Endodermal cell (in vitro differentiated cells): ENCODE results near the gene CCDC69. TPM values are rescaled to one million over a fixed set of nuclear protein-coding genes. Genes with fewer than 3 reads are reported as not detected.

Experiments used
- DNase-seq: peaks from one replicate; pipeline ENCODE4 v3.0.0-alpha.2; 2017
- H3K27ac ChIP-seq: 2 replicates; pipeline ENCODE4 v1.5.1; 2013; ENCODE audit warnings: mild to moderate bottlenecking, low read depth, low read length, moderate library complexity
- H3K27me3 ChIP-seq: 2 replicates; pipeline ENCODE4 v1.6.1; 2013; ENCODE audit warnings: mild to moderate bottlenecking, low read length, moderate library complexity; ENCODE audit not compliant: insufficient read depth, control insufficient read depth, poor library complexity, severe bottlenecking
- H3K36me3 ChIP-seq: 2 replicates; pipeline ENCODE4 v1.7.0; 2013; ENCODE audit warnings: mild to moderate bottlenecking, low read length, moderate library complexity; ENCODE audit not compliant: control insufficient read depth, insufficient read depth
- H3K4me1 ChIP-seq: one replicate; pipeline ENCODE4 v1.7.0; 2013; ENCODE audit warnings: low read length; ENCODE audit not compliant: control insufficient read depth, insufficient read depth
- H3K4me3 ChIP-seq: 2 replicates; pipeline ENCODE4 v1.5.1; 2013; ENCODE audit warnings: mild to moderate bottlenecking, low read length, moderate library complexity
- H3K9ac ChIP-seq: 2 replicates; pipeline ENCODE4 v1.6.1; 2013; ENCODE audit warnings: mild to moderate bottlenecking, low read length, moderate library complexity; ENCODE audit not compliant: poor library complexity, severe bottlenecking; ENCODE audit errors: extremely low read depth
- H3K9me3 ChIP-seq: 2 replicates; pipeline ENCODE4 v1.6.1; 2013; ENCODE audit warnings: mild to moderate bottlenecking, low read length, moderate library complexity; ENCODE audit not compliant: control insufficient read depth
- H3K27ac Mint-ChIP-seq: 2 replicates; pipeline ENCODE4 v1.8.0; 2020; ENCODE audit warnings: mixed read lengths
- H3K27me3 Mint-ChIP-seq: 2 replicates; pipeline ENCODE4 v1.8.0; 2021; ENCODE audit warnings: mild to moderate bottlenecking, mixed read lengths; ENCODE audit not compliant: insufficient read depth
- H3K36me3 Mint-ChIP-seq: 2 replicates; pipeline ENCODE4 v1.8.0; 2020; ENCODE audit warnings: low read depth, mixed read lengths
- H3K4me1 Mint-ChIP-seq: 2 replicates; pipeline ENCODE4 v1.8.0; 2020; ENCODE audit warnings: mixed read lengths
- H3K4me3 Mint-ChIP-seq: 2 replicates; pipeline ENCODE4 v1.8.0; 2020; ENCODE audit warnings: mild to moderate bottlenecking, moderate library complexity, mixed read lengths
- H3K9me3 Mint-ChIP-seq: 2 replicates; pipeline ENCODE4 v1.8.0; 2020; ENCODE audit warnings: mild to moderate bottlenecking, mixed read lengths
- CTCF ChIP-seq: fragments of 200-600 bp; sonication (generic); conservative IDR thresholded peaks from 2 replicates; pipeline ENCODE4 v1.5.0; 2021; ENCODE audit warnings: antibody characterized with exemption, mild to moderate bottlenecking
- WGBS, 2 experiments: methylation state at CpG; one replicate each; pipeline versions ENCODE4 v1.1.5 to v1.1.7; 2013; ENCODE audit warnings: missing lambda C conversion rate in 2 of 2, mixed read lengths in 1 of 2; ENCODE audit not compliant: insufficient coverage in 1 of 2, insufficient read length in 1 of 2; 5-methylcytosine and 5-hydroxymethylcytosine counted together
- total RNA-seq, 2 donors: library from RNA; stranded (reverse); fragmentation: NEBNext Ultra II Directional in 1 of 2; extraction: Animal tissue kit (Norgen Biotek cat#: 25700) in 1 of 2; gene quantifications; 2 replicates in 1 of 2; 3 replicates in 1 of 2; pipeline ENCODE4 v1.2.1, GENCODE V29; 2021

CCDC69 gene
- total RNA-seq, 2 donors from 2014 or later = 4.4 to 6.4 TPM

DNA sequence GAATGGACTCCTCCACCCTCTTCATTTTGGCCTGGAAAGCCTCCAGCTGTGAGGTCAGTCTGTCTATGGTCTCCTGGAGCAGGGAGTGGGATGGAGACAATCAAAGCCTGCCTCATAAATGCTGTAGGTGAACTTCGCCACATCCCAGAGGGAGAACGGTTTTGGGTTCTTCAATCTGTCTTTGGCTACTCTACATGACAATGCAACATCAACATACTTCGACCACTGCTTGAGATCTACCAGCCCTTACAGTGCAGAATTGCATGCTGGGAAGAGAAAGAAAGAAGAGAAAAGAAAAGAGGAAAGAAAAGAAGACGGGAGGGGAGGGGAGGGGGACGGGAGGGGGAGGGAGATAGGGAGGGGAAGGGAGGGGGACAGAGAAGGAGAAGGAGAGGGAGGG lies 37.8 kb downstream of the CCDC69 start:
- Histone ChIP-seq H3K36me3 (no peaks in the 10 kb centered on the region), H3K27ac (no peak overlapping the region), H3K9me3 (peaks cover 6% of the 10 kb centered on the region), H3K4me3 (no peak overlapping the region), H3K9ac (no peak overlapping the region), H3K4me1 (no peaks in the 10 kb centered on the region), H3K27me3 (no peaks in the 10 kb centered on the region)
- no peak overlapping the region for H3K27ac Mint-ChIP-seq
- H3K27me3 Mint-ChIP-seq = peaks cover under 1% of the 10 kb centered on the region
- no peaks in the 10 kb centered on the region for H3K4me1 Mint-ChIP-seq
- 50 to 59% methylated on average over 2 to 5 of the region's 5 CpGs for WGBS, 2 experiments
- no peak overlapping the region for H3K4me3 Mint-ChIP-seq
- no peak for TF ChIP-seq CTCF
- no peak for DNase-seq
- H3K9me3 Mint-ChIP-seq = no peaks in the 10 kb centered on the region
- H3K36me3 Mint-ChIP-seq = no peaks in the 10 kb centered on the region

DNA sequence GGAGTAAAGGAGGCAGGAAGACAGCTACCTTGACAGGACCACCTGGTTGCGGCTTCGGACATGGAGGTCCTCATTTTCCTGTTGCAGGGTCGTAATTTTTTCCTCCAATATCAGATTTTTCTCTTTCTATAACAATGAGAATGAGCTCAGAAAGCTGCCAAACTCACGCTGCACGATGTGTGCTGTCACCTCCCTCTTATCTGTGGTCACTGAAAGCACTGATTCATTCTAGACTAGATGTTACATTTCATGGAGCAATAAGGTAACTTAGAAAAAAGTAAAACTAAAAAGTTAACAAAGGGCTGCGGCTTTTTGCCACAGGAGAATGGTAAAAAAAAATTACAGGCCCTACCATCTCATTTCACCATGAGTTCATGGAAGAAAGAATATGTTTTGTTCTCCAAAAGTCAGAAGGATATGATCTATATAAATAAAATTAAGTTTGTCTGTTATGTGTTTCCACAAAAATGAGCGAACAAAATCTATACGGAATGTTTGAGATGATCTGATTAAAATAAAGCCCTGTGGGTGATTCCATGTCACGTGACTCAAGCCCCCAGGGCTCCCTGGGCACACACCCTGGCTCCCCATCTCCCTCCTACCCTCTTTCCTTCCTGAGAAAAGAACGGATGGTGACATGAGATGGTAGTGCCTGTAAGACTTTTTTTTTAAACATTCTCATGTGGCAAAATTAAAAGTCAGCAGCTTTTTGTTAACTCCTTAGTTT lies 39.4 kb downstream of the CCDC69 start:
- Mint-ChIP-seq H3K27ac (no peak overlapping the region), H3K27me3 (peaks cover 2% of the 10 kb centered on the region)
- DNase-seq = no peak

DNA sequence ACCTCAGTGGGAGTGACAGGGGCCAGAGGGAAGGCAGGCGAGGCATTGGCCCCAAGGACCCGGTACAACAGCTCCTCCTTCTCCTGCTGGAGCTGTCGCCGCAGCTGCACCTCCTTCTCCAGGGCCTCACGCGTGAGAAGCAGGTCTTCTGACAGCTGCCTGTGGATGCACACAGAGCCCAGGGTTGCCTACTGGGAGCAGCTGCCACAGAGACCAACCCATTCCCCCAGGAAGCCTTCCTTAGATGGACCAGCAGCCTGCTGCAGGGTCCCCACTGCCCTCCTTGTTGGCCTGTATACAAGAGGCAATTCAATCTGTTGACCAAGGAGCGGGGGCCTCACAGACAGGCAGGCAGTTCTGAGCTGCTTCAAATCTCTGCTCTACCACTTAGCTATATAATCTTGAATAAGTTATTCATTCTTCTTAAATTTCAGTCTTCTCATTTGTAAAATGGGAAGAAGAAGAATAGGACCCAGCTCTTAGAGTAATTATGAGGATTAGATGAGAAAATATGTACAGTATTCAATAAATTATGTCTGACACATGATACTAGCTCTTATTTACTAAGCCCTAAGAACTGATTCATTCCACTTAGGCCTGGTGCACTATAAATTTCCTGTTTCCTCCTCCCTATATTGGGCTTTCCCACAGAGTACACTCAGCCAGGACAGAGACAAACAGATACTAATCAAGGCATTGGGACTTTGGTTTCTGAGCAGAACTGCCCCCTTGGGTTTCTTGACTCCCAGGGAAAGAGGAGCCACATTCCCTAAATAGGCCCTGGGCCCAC lies 40.2 kb downstream of the CCDC69 start:
- WGBS, 2 experiments = 81 to 90% methylated on average over 4 to 7 of the region's 7 CpGs
- Histone ChIP-seq H3K9me3 (no peaks in the 10 kb centered on the region), H3K4me1 (no peaks in the 10 kb centered on the region), H3K27me3 (no peaks in the 10 kb centered on the region), H3K27ac (no peak overlapping the region), H3K9ac (no peak overlapping the region), H3K4me3 (no peak overlapping the region), H3K36me3 (no peaks in the 10 kb centered on the region)
- Mint-ChIP-seq H3K36me3 (no peaks in the 10 kb centered on the region), H3K9me3 (no peaks in the 10 kb centered on the region), H3K4me1 (no peaks in the 10 kb centered on the region), H3K4me3 (no peak overlapping the region), H3K27ac (no peak overlapping the region), H3K27me3 (peaks cover 6% of the 10 kb centered on the region)
- DNase-seq = no peak
- TF ChIP-seq CTCF = no peak

More for the DNA sequence above, 39.4 kb downstream of the CCDC69 start:
- Histone ChIP-seq H3K4me3 (no peak overlapping the region), H3K27ac (no peak overlapping the region), H3K9ac (no peak overlapping the region), H3K27me3 (no peaks in the 10 kb centered on the region), H3K4me1 (no peaks in the 10 kb centered on the region), H3K9me3 (peaks cover 4% of the 10 kb centered on the region), H3K36me3 (no peaks in the 10 kb centered on the region)
- Mint-ChIP-seq H3K9me3 (no peaks in the 10 kb centered on the region), H3K4me1 (no peaks in the 10 kb centered on the region), H3K36me3 (no peaks in the 10 kb centered on the region), H3K4me3 (no peak overlapping the region)
- no peak for TF ChIP-seq CTCF
- WGBS, 2 experiments = 88 to 91% methylated on average over 7 to 10 of the region's 10 CpGs
